HG03066 (cell line): ENCODE data around the gene GLOD5.

Experiments used
- ATAC-seq: cut with Tn5 transposase; IDR thresholded peaks from one replicate; pipeline ENCODE4 v1.9.1; 2021; ENCODE audit warnings: low read depth; ENCODE audit not compliant: unreplicated experiment

Gene GLOD5

GRCh38 chrX:48752498-48752897 lies 9.0 kb upstream of the GLOD5 start:
- ATAC-seq: no peak

DNA sequence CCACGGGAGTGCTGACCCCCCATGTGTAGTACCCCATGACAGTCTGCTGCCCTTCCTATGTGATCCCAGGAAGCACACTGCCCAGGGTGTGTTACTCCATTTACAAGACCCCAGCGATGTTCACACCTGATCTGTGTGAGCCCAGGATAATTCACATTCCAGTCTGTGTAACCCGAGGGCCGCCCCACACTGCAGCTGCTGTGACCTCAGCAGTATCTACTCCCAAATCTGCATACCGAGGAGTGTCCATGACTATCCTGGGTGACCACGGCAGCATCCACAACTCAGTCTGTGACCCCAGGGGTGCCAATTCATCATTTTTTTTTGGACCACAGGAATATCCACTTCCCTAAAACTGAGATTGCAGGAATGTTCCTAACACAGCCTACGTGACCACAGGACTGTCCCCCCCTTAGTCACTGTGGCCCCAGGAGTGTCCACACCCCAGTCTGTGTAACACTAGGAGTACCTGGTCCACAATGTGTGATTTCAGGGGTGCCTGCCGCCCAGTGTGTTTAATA lies 7.8 kb upstream of the GLOD5 start:
- ATAC-seq: no peak

DNA sequence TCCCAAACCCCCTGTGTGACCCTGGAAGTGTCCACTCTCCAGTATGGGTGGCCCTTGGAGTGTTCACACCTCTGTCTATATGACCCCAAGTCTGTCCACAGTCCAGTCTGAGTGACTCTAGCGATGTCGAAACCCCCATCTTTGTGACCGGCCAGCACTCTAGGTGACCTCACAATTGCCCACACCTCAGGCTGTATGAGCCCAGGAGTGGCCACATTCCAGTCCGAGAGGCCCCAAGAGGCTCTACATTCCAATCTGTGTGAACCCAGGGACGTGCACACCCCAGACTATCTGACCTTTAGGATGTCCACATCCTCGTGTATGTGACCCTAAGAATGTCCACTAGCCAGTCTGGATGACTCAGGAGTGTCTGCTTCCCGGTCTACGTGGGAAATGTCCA lies 7.3 kb upstream of the GLOD5 start:
- ATAC-seq: no peak

GRCh38 chrX:48769230-48769629 lies 7.7 kb downstream of the GLOD5 start:
- ATAC-seq: no peak

DNA sequence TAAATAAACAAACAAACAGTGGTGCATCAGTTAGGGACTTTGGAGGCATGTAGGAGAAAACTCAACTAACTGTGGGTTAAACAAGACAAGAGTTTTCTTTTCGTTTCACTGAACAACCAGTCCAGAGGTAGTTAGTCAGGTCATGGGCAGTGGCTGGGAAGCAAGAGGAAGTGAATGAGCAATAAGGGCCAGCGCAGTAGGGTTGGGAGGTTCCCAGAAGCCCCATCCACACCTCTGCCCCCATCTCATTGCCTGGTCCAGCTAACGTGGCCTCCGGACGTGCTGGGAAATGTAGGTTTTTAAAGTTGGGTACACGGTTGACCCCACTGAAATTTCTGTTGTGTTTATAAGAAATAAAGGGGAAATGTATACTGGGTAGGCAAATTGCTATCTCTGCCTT lies 8.7 kb downstream of the GLOD5 start:
- no peak for ATAC-seq

- no peak for ATAC-seq
Measured at GRCh38 chrX:48772602-48773001, 11.1 kb downstream of the GLOD5 start.

- ATAC-seq: no peak
Measured at GRCh38 chrX:48776818-48777439, 15.4 kb downstream of the GLOD5 start.

GRCh38 chrX:48779399-48779798 lies 17.9 kb downstream of the GLOD5 start:
- no peak for ATAC-seq

- ATAC-seq: no peak
Measured at GRCh38 chrX:48781705-48782104, 20.2 kb downstream of the GLOD5 start.

- ATAC-seq: no peak
Measured at GRCh38 chrX:48782216-48782615, 20.7 kb downstream of the GLOD5 start.

GRCh38 chrX:48782795-48783194 lies 21.2 kb downstream of the GLOD5 start:
- ATAC-seq: no peak

GRCh38 chrX:48784726-48785125 lies 23.2 kb downstream of the GLOD5 start:
- no peak for ATAC-seq

- no peak for ATAC-seq
Measured at GRCh38 chrX:48785186-48785539, 23.6 kb downstream of the GLOD5 start.

DNA sequence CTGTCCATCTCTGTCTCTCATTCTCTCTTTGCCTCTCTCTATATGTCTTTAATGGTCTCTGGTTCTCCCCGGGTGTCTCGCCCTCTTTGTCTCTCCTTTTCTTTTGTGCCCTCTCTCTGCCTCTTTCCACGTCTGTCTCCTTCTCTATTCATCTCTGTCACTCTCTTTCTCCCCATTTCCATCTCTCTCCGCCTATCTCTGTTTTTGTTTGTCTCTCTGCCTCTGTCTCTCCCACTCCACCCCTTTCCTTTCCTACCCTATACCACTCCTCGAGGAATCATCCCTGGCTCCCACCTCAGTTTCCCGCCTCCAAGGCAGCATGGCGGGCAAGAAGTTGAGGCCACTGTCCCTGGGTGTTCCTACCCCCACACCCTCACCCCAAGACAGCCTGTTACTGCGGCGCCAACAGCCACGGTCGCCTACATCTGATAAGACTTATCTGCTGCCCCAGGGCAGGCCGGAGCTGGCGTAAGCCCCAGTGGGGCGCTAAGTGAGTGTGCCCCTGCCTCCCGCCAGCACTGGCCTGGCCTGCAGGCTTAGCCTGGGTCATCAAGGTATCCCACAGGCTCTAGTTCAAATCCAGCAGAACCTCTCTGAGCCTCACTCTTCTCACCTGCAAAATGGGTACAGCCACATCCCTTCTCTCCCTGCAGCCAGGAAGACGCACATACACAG lies 24.1 kb downstream of the GLOD5 start:
- no peak for ATAC-seq

GRCh38 chrX:48786341-48786800 lies 24.8 kb downstream of the GLOD5 start, which contains the start of gene GATA1:
TSS of gene GATA1 (plus strand) at chrX:48786590. CDS start at chrX:48791110, 4,520 bp downstream.
- no peak for ATAC-seq

GRCh38 chrX:48786825-48787504 lies 25.4 kb downstream of the GLOD5 start:
- ATAC-seq: no peak

- ATAC-seq: no peak
Measured at GRCh38 chrX:48787505-48788443, 26.2 kb downstream of the GLOD5 start.

DNA sequence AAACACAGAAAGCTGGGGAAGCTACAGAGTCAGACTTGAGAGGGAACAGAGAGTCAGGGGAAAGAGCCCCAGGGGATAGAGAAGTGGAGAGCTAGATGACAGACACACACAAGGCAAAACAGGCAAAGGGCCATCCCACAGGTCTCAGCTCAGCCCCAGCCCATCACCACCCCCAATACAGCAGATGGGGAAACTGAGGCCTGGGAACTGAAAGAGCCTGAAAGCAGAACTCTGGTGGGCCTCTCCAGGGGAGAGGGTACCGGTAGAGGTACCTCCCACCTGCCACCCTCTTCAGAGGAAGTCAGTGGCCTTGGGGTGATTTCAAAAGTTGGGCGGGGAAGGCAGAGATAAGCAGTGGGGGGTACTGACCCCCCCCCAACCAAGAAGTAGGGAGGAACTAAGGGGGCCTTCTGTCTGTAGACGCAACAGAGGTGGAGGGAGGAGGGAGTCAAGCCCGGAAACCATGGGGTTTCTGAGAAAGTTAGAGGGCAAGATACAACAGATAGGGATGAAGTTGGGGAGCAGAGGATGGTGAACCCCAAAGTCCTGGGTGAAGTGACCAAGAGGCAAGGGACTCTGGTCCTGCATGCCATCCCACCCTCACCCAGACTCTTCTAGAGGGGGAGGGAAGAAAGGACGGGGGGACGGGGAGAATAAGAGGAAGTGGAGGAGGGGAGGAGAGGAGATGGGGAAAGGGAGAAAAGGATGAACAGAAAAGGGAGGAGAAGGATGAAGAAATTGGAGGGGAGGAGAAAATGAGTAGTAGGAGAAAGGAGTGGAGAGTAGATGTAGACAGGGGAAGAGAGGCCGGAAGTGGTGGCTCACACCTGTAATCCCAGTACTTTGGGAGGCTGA lies 28.0 kb downstream of the GLOD5 start:
- no peak for ATAC-seq

DNA sequence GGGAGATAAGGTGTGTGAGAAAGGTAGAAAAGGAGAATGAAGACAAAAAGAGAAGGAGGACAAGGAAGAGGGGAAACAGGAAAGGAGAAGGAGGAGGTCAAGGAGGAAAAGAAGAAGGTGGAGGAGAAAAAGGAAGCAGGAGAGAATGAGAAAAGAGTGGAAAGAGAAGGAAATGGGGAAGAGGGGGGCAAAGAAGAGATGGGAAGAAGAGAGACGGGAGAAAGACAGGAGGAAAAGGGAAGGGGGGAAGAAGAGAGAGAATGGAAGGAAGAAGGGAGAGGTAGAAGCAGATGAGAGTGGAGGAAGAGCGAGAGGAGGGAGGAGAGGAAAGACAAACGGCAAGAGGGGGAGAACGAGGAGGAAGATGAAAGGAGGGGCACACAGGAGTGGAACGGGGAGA lies 28.9 kb downstream of the GLOD5 start:
- ATAC-seq: no peak
